GM18868 (cell line): ENCODE measurements around the gene MYO19.
"Not testable (repeated sequence)": the region's sequence is repeated elsewhere in the genome, so short reads cannot be mapped to it uniquely, and the experiment has no call there.

Experiments
- ATAC-seq: cut with Tn5 transposase; IDR thresholded peaks from one replicate; pipeline ENCODE4 v1.9.1; 2021; ENCODE audit warnings: mild to moderate bottlenecking, moderate library complexity; ENCODE audit not compliant: unreplicated experiment

MYO19 gene

DNA sequence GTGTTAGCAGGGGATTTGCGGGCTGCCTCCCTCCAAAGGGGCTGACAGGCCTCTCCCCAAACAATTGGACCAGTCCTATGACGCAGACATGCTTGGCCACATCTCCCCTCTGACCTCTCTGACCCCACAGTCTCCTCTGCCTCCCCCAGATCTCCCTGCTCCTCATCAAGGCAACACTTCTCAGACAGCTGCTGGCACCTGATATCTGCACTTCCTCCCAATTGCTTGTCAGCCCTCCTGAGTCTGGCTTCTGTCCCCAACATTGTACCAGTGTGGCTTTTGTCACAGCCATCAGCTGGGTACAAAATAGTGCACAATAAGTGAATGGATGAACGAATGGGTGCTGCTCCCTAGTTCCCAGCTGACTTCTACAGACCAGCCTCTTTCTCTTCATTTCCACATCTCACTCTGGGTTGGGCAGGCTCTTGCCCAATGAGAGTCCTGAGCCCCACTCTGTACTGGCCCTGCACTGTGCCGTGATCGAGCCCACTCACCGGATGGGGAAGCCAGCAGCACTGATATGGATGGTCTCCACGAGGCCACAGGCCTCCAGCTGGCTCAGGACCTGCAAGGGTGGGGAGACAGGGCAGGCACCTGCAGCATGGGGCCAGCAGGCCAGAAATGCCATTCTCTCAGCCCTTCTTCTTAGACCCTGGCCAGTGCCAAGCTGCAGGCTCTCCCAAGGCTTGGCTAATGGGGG is 31.1 kb downstream of the MYO19 start:
- no peak for ATAC-seq

DNA sequence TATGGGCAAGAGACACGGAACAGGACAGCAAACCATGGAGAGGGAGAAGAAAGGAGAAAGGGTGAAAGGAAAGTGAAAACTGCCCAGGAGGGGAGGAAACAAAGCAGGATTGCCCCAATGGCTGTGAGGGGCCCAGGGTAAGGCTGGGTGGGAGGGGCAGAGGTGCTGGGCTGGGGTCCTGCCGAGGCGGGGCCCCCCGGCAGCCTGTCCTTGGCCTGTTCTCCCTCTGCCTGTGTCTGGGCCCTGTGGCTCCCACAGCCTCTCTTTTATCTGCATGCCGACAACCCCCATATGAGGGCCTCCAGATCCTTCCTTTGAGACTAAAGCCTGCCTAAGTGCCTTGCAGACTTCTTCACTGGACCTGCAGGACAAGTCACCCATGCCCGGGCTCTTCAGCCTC is 32.7 kb downstream of the MYO19 start:
- ATAC-seq = no peak

DNA sequence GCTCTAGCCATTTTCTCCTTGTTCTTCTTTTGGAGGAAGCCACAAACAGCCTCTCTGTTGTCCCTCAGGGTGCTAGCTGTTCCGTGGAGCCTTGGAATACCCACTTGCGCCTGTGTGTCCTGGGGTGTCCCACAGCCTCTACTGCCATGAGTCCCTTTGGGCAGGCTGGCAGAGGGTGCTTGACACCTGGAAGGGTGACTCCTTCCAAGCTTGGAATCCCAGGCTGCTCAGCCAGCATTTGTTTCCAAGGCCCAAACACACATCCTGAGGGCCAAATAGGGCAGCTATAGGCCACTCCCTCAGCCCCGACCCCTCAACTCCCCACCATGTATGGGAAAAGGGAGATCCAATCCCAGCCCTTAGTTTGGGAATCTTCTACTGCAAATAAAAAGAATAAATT is 33.3 kb downstream of the MYO19 start:
- no peak for ATAC-seq

DNA sequence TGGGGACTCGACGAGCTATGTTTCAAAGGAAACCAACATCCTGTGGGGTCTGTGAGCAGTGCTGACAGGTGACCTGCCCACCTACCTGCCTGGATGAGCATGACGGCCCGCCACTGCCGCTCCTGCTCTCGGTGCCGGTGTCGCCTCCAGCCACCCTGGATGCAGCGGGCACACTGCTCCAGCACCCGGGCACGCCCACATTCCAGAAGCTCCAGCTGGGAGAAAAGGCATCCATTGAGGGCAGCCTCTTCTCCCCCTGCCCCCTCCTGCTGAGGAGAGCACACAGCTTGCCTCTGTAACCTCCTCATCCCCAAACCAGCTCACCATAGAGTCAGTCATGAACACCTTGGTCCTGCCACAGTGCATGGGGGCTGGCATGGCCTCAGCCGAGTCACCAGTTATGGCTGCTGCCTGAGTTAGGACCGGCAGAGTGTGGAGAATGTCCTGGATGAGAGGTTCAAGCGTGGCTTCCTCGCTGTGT is 33.9 kb downstream of the MYO19 start:
- ATAC-seq = no peak

DNA sequence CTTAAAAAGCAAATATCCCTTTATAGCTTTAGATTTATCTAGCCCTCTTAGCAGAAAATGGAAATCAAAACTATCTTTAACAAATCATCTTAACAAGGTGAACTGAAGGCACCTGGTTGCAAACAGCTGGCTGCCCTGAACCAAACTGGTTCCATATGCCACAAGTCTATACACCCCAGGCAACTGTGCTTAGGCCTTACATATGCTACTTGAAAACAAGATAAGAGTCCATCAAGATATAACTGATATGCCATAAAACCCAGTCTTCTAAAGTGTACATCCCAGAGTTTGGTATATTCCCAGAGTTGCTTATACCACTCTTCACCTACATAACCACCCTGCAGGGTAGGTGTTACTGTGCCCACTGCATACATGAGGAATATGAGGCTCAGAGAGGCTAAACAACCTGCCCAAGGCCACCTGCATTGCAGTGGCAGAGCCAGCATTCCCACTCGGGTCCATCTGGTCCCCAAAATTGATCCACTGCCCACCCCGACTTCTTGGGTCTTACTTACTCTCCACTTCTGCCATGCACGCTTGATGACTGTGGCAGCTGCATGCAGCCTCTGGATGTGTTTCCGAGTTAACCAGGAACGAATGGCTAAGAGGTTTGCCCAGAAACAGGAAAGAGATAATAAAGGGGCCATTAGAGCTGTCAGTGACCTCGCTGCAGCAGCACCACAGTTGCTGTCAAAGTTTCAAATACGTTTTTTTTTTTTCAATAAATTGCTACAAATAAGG is 35.9 kb downstream of the MYO19 start:
- ATAC-seq = no peak

DNA sequence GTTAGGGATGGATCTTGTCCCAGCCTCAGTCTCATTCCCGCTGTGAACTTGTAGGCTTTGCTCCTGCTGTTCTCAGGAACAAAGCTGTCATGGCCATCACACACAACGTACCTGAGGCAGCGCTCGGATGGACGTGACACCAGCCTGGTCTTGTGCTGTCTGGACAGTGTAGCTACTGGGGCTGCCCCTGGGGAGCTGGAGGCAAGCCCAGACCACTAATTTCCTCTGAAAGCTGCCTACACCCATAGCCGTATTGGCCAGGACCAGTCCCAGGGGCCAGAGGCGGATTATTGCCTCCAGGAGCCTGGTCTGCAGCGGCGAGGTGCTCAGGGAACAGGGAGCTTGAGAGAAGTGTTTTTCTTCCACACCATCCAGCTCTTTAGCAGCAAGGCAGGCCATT is 36.5 kb downstream of the MYO19 start:
- no peak for ATAC-seq

DNA sequence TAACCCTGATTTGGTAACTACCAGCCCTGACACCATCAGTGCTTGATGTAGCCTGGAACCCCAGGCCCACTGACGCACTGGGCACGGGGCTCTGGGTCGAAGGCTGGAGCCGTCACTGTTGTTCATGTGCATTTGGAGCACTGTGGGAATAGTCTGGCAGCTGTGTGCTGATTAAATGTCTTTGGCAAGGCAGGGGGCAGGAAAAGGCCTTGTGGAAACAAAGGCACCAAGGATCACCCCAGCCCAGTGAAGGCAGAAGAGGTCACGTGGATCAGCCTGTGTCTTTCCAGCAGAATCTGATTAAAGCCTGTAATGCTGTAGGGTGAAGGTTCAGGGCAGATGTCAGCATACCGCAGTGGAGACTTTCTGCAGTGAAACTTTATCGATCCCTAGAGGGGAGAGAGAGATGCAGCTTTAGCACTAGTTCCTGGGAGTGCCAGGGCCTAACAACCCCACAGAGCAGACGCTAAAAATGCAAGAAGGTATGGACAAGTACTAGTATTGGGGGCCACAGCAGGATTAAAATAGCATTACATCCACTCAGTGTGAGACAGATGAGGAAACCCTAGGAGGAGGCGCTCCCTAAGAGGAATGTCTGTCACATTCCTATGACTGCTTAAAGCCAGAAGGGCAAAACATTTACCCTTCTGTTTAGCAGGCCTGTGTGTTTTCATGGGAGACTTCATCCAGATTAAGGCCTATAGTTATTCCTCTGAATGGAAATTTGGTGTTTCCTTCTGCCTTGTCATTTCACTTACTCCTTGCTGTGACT is 38.5 kb downstream of the MYO19 start:
- ATAC-seq = no peak

DNA sequence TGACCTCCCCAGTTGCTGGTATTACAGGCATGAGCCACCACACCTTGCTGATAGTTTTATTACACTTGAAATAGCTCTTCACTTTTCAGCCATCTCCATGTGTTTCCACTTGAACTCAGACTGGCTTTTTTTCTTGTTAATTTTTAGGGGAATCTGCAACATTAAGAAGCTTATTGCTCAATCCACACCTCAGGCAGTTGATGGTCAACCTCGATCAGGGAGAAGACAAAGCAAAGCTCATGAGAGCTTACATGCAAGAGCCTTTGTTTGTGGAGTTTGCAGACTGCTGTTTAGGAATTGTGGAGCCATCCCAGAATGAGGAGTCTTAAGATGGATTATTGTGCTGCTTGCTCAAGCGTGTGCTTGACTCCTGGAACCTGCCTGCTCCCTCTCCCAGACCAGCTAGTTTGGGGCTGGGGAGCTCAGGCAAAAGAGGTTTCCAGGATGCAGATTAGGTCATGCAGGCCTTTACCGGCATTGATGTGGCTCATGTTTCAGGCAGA is 39.5 kb downstream of the MYO19 start:
- no peak for ATAC-seq

DNA sequence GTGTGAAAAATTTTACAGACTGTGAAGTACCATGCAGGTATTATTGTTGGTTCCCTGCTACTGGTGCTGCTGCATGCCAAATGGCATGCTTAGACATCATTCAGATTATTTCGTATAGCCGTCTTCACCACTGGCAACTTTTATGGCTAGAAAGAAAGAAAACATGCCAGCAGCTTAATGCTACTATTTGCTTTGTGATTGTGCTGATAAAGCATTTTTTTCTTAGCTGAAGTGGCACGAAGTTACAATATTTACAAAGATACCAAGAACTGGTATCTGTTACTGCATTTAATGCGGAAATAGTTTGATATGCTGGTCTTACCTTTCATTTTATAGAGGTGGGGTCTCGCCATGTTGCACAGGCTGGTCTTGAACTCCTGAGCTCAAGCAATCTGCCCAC is 40.0 kb downstream of the MYO19 start:
- ATAC-seq = no peak

DNA sequence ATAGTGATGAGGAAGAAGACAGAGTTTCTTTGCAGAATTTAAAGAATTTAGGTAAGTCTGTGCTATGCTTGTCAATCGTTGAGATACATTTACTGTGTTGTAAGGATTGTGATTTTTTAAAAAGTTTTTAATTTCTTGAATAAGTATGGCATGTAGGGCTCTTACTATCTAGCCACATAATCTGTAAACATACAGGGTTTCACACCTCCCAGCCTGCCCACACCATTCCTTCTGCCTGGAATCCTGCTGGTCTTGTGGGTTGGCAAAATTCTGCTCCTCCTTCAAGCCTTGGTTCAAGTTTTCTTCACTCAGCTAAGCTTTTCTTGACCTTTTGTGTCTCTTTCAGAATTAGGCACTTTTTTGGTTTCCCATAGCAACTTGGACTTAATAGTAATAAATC is 40.7 kb downstream of the MYO19 start:
- ATAC-seq = no peak

DNA sequence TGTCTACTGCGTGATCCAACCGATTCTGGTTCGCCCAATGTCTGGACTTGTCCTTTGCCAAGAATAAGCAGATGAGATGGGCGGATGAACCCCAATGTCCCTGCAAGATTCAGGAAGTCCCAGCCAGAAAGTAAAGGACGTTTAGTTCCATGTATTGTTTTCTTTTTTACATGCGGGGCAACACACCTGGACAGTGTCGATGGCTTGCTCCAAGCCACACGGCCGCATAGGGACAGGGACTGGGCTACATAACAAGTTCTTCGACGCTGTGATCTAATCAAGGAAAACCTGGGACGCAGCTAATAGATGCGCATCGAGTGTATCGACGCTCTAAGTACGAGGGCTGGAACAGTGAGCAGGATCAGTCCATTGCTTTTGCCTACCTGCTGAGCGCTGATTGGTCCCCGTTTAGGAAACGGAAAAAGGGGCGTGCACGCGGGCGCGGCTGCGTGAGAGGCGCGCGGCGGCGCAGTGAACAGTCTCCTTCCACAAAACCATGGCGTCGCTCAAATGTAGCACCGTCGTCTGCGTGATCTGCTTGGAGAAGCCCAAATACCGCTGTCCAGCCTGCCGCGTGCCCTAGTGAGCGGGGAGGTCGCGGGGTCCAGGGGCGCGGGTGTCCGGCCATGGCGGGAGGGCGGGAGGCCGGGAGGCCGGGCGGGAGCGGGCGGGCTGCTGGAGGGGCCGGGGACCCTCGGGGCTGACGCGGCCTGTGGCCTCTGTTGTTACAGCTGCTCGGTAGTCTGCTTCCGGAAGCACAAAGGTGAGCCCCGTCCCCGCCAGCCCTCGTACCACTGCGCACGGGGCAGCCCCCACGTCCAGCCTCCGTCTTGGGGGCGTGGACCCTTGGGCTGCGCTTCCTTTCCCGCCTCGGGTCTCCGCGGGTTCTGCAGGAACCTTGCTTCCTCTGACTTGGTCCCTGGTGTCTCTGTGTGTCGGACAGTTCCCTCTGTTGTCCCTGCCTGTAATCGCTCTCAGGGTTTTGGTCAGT is 48.2 kb downstream of the MYO19 start, which contains the start of gene ZNHIT3:
Gene ZNHIT3 (plus strand): TSS at position 478 of the 991 bp plus-strand sequence. CDS start 19 bp downstream, at position 497.
- ATAC-seq = peak; percentile 85

DNA sequence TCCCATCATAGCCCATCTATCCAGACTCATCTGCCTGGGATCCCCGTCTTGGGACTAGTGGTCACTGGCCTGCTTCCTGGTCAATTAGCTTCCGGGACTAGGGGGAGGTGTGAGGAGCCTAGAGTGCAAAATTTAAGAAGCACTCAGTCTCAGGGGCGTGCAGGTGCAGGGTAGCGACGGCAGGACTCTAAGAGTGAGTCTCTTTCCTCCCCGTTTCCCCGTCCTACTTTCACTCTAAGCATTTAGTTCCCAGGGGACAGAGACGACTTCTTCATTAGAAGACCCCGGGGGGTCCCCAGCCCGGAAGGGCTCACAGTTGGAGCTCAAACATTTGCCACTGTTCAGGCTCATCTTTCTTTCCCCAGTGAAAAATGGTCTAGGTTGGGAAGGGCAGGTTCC is 48.9 kb downstream of the MYO19 start:
- no peak for ATAC-seq

DNA sequence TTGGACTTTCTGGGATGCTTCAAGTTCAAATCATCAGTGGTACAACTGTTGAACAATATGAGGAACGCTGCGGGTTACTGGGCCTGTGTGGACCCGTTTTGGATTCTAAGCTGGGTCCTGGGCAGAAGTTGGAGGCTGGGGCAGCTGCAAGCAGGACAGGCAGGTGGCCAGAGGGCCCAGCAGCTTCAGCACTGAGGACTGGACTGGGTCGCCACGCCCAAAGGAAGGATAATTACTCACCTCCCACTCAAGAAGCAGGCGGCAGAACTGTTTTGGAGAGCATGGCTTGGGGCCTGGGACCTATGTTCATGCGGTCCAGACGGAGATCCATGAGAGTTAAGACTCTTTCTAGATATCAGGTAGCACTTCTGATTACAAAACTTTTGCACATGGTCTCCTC is 49.6 kb downstream of the MYO19 start:
- ATAC-seq = no peak

DNA sequence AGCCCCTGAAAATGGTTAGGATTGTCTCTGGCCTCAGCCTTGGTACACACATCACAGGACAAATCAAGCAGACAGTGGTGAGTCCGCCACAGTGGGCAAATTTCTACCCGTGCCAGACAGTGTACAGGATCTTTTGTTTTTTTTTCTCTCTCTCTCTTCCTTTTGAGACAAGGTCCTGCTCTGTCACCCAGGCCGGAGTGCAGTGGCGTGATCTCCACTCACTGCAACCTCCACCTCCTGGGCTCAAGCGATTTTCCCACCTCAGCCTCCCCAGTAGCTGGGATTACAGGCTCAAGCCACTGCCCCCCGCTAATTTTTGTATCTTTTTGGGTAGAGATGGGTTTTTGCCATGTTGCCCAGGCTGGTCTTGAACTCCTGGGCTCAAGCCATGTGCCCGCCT is 50.6 kb downstream of the MYO19 start:
- not testable (repeated sequence) for ATAC-seq

DNA sequence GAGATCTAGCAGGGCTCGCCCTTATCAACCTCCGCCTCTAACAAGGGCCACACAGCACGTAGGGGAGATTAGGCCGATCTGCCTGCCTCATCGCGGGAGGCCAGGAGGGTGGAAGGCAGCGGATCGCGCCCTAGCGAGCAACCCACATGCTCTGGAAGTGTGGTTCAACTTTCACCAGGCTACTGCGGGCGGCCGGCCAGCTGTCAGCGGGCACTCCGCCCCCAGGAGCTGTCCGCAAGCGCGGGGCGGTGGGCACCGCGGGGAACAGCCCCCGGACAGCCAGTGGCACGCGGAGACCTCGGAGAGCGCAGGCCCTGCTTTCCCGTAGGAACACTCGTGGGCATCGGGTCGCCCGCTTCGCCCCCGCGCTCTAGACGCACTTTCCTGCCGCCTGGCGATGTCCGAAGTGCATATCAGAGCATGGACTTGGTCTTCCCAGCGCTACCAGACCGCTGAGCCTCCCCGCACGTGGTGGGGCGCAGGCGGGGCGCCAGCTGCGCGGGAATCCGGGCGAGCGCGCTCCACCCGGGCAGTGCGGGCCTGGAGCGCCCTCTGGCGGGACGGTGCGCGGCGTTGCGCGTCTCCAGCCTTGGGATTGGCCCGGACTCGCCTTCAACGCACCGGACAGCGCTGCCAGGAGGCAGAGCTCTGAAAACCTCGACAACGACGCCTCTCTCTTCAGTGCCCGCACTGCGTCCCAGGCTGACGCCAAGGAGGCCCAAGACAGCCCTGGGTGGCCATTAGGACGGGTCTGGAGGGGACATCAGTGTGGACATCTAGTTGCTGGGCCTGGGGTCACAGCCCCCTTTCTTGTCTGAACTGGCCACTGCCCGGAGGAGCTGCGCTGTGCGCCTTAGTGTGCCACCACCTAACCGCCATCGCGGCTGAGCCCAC is 51.8 kb downstream of the MYO19 start:
- no peak for ATAC-seq

DNA sequence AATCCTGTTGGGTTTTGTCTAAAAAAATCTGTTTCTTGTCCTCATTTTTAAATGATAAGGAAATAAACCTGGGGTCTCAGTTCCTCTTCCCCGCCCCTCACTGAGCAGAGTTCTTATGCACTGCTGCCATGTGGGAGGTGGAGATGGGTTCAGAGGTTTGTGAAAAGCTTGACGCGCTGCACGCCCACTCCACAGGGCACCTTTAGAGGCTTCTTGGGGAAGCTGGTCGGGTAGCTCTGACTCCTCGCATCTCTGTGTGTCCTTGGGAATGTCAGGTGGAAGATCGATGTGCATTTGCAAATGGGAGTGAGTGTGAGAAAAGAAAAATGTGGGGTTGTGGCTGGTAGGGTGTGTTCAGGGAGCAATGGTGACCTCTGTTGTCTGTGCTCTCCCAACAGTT is 52.8 kb downstream of the MYO19 start:
- ATAC-seq = no peak

DNA sequence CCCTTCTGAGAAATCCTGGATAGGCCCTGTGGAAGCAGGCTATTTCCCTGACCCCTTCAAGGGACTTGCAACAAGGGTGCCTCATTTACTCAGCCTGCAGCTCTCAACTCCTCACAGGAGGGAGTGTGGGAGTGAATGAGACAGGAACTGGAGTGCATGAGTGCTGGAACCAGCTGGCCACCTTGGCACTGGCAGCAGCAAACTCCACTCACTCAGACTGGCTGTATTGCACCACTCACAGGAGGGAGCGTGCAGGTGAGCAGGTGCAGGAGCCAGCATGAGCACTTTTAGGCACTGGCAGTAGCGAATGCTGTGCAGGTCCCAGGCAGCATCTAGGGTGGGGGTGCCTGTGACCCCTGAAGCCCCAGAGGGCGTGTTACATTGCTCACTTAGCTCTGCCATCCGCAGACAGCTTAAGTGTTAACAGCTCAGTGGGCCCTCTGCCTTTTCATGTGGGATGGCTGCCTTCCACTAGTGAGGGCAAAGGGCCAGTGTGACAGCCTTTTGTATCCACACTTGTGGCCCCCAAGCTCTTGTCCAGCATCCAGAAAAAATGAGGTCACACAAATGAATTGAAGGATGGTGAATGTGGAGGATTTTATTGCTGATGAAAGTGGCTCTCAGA is 59.2 kb downstream of the MYO19 start:
- no peak for ATAC-seq

DNA sequence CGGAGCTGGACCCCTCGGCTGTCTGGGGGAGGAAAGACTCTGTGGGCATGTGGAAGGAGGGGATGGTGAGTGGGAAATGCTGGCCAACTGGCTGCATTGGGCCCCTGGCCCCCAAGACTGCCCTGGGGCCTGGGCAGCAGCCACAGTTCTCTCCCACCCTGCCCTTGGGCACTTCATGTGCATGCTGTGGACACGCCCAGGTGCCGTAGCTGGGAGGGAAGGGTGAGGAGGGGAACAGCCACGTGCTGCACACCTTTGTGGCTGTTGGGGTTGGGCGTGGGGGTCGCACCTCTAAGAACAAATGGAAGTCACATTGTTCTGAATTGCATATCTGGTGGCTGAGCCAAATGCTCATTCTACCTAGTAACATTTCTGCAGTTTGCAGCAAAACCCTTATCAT is 60.1 kb downstream of the MYO19 start:
- ATAC-seq = no peak

DNA sequence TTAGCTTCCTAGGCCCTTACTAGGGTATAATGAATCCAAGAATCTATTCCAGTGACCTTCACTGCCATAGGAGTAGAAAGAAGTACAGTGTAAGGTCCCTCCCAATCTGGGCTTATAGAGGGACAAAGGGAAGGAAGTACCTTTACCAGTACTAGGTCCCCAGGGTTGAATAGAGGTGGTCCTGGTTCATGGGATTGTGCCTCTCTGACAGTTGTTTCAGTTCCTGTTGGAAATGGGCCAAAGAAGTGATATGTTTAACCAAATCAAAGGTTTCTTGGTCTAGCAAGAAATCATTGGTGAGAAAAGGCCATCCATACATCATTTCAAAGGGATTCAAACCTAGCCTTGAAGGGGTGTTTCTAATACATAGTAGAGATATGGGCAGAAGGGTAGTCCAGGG is 64.2 kb downstream of the MYO19 start:
- no peak for ATAC-seq
